GM23248 (cell line): ENCODE results near the gene LEAP2. TPM values are rescaled to one million over a fixed set of nuclear protein-coding genes. Genes with fewer than 3 reads are reported as not detected.

Source experiments
- DNase-seq: peaks from one replicate; pipeline ENCODE4 v3.0.0-alpha.2; 2015
- H2AFZ ChIP-seq: fragments of 200-600 bp; sonication (generic); 2 replicates; pipeline ENCODE4 v1.6.1; 2016; ENCODE audit warnings: antibody characterized with exemption
- H3F3A ChIP-seq: fragments of 200-600 bp; sonication (generic); 2 replicates; pipeline ENCODE4 v1.6.1; 2016; ENCODE audit warnings: mild to moderate bottlenecking, antibody characterized with exemption, mixed run types; ENCODE audit not compliant: insufficient read depth
- H3K27ac ChIP-seq: fragments of 200-600 bp; sonication (generic); 2 replicates; pipeline ENCODE4 v1.5.1; 2016; ENCODE audit warnings: mild to moderate bottlenecking
- H3K27me3 ChIP-seq: fragments of 200-600 bp; sonication (generic); replicated peaks from 2 replicates; pipeline ENCODE4 v1.6.1; 2016; ENCODE audit warnings: mild to moderate bottlenecking; ENCODE audit not compliant: insufficient read depth
- H3K36me3 ChIP-seq: fragments of 200-600 bp; sonication (generic); 2 replicates; pipeline ENCODE4 v1.6.1; 2016; ENCODE audit warnings: low read depth, mild to moderate bottlenecking
- H3K4me1 ChIP-seq: fragments of 200-600 bp; sonication (generic); 2 replicates; pipeline ENCODE4 v1.6.1; 2016; ENCODE audit warnings: mild to moderate bottlenecking; ENCODE audit not compliant: insufficient read depth
- H3K4me2 ChIP-seq: fragments of 200-600 bp; sonication (generic); one replicate; pipeline ENCODE4 v1.6.1; 2016; ENCODE audit warnings: mild to moderate bottlenecking; ENCODE audit not compliant: unreplicated experiment
- H3K4me3 ChIP-seq: fragments of 200-600 bp; sonication (generic); 2 replicates; pipeline ENCODE4 v1.5.1; 2016; ENCODE audit warnings: mild to moderate bottlenecking
- H3K79me2 ChIP-seq: fragments of 200-600 bp; sonication (generic); 2 replicates; pipeline ENCODE4 v1.6.1; 2016; ENCODE audit warnings: mild to moderate bottlenecking; ENCODE audit not compliant: insufficient read depth
- H3K9ac ChIP-seq: fragments of 200-600 bp; sonication (generic); 2 replicates; pipeline ENCODE4 v1.6.1; 2016; ENCODE audit warnings: mild to moderate bottlenecking
- H3K9me2 ChIP-seq: fragments of 200-600 bp; sonication (generic); 2 replicates; pipeline ENCODE4 v1.6.1; 2016; ENCODE audit warnings: mixed run types, mild to moderate bottlenecking, moderate library complexity; ENCODE audit not compliant: insufficient read depth
- H3K9me3 ChIP-seq: fragments of 200-600 bp; sonication (generic); one replicate; pipeline ENCODE4 v1.6.1; 2017; ENCODE audit warnings: low read depth
- H4K20me1 ChIP-seq: fragments of 200-600 bp; sonication (generic); 2 replicates; pipeline ENCODE4 v1.6.0; 2016; ENCODE audit not compliant: insufficient read depth
- EZH2 ChIP-seq: fragments of 200-600 bp; sonication (generic); IDR thresholded peaks from 2 replicates; pipeline ENCODE4 v1.6.1; 2018; ENCODE audit warnings: antibody characterized with exemption, mild to moderate bottlenecking; ENCODE audit not compliant: insufficient read depth, poor library complexity, severe bottlenecking
- EZH2phosphoT487 ChIP-seq: fragments of 200-600 bp; sonication (generic); IDR thresholded peaks from 2 replicates; pipeline ENCODE4 v1.6.1; 2018; ENCODE audit warnings: antibody characterized with exemption, moderate library complexity, mild to moderate bottlenecking, low read depth; ENCODE audit not compliant: insufficient read depth
- WGBS, 2 experiments: methylation state at CpG; one replicate each; pipeline ENCODE4 v1.1.6; 2015 to 2017; ENCODE audit warnings: low lambda C conversion rate in 2 of 2, low coverage in 1 of 2; ENCODE audit errors: missing lambda C conversion rate in 2 of 2; 5-methylcytosine and 5-hydroxymethylcytosine counted together
- in situ Hi-C: fragments of 300-500 bp; cut with MboI; formaldehyde crosslinking; loops from 2 replicates; pipeline ENCODE4 v1.15.0; 2020
- polyA plus RNA-seq: library from polyadenylated mRNA; unstranded; fragments of >200 nt; fragmentation: Nextera tagmentation; extraction: Ambion mirVana; gene quantifications from 2 replicates; pipeline ENCODE4 v1.2.1, GENCODE V29; 2016
- total RNA-seq: library from RNA; depleted of rRNA; stranded (reverse); fragments of >200 nt; shearing (Covaris generic); gene quantifications from 2 replicates; pipeline ENCODE4 v1.2.3, GENCODE V29; 2014

Gene LEAP2
- total and polyA plus RNA-seq, 2 experiments from 2014 or later: 0.33 TPM; not detected in 1

GRCh38 chr5:132866342-132867045 is 7.0 kb upstream of the LEAP2 start, which contains the start of the genes GDF9 and UQCRQ:
Gene GDF9, minus strand, starts transcription at chr5:132866469. Its CDS starts 1,936 bp downstream, at chr5:132864533.
Gene UQCRQ, plus strand, starts transcription at chr5:132866642. Its CDS starts 240 bp downstream, at chr5:132866882.
- Histone ChIP-seq H3K4me2 (peak within 1 kb of the TSS; percentile 86), H3K9me3 (no peaks in the 10 kb centered on the region), H3K4me3 (peak within 1 kb of the TSS; percentile 96), H4K20me1 (no peaks in the 10 kb centered on the region), H3K36me3 (peaks cover 7% of the 10 kb centered on the region; the same call in 1 of the 2 replicates), H3K27ac (peak within 1 kb of the TSS; percentile 93), H3K4me1 (peaks cover 15% of the 10 kb centered on the region), H3K9ac (peak within 1 kb of the TSS; percentile 97), H3F3A (peaks cover 40% of the 10 kb centered on the region), H3K79me2 (peaks cover 29% of the 10 kb centered on the region), H3K9me2 (no peaks in the 10 kb centered on the region), H3K27me3 (no peaks in the 10 kb centered on the region), H2AFZ (peak within 1 kb of the TSS; percentile 95)
- peak; percentile 100 for DNase-seq
- no peak for TF ChIP-seq EZH2phosphoT487
- TF ChIP-seq EZH2: no peak
- in situ Hi-C loops: no loop called here
- 1% methylated on average over 53 to 55 of the region's 55 CpGs for WGBS, 2 experiments

GRCh38 chr5:132867046-132867451 is 6.4 kb upstream of the LEAP2 start:
- no peaks in the 10 kb centered on the region for H4K20me1 ChIP-seq

GRCh38 chr5:132868754-132869153 is 4.7 kb upstream of the LEAP2 start:
- in situ Hi-C loops: no loop called here
- TF ChIP-seq EZH2phosphoT487 (no peak), EZH2 (no peak)
- H3K36me3 ChIP-seq: peaks cover 12% of the 10 kb centered on the region; the same call in 1 of the 2 replicates
- no peaks in the 10 kb centered on the region for H3K9me2 ChIP-seq
- H3K27ac ChIP-seq: no peak overlapping the region
- 98 to 100% methylated on average over 4 of the region's 4 CpGs for WGBS, 2 experiments
- H3K4me2 ChIP-seq: no peak overlapping the region
- DNase-seq: no peak
- peaks cover 15% of the 10 kb centered on the region for H3K4me1 ChIP-seq
- H2AFZ ChIP-seq: no peak overlapping the region
- H3K4me3 ChIP-seq: no peak overlapping the region
- peaks cover 29% of the 10 kb centered on the region for H3K79me2 ChIP-seq
- H3K27me3 ChIP-seq: no peaks in the 10 kb centered on the region
- peaks cover 62% of the 10 kb centered on the region for H3F3A ChIP-seq
- no peaks in the 10 kb centered on the region for H4K20me1 ChIP-seq
- H3K9me3 ChIP-seq: no peaks in the 10 kb centered on the region
- peak overlapping the region; percentile 97; the same call in 1 of the 2 replicates for H3K9ac ChIP-seq

More at GRCh38 chr5:132867046-132867451, 6.4 kb upstream of the LEAP2 start:
- peak overlapping the region; percentile 95 for H2AFZ ChIP-seq
- H3K79me2 ChIP-seq: peaks cover 29% of the 10 kb centered on the region
- peak overlapping the region; percentile 96 for H3K4me3 ChIP-seq
- WGBS, 2 experiments: 1 to 3% methylated on average over 13 of the region's 13 CpGs
- H3K27ac ChIP-seq: peak overlapping the region; percentile 93
- no peaks in the 10 kb centered on the region for H3K9me2 ChIP-seq
- H3K4me1 ChIP-seq: peaks cover 15% of the 10 kb centered on the region
- H3F3A ChIP-seq: peaks cover 45% of the 10 kb centered on the region
- peak overlapping the region; percentile 86 for H3K4me2 ChIP-seq
- peak overlapping the region; percentile 97 for H3K9ac ChIP-seq
- DNase-seq: no peak
- H3K9me3 ChIP-seq: no peaks in the 10 kb centered on the region
- in situ Hi-C loops: no loop called here
- peaks cover 7% of the 10 kb centered on the region; the same call in 1 of the 2 replicates for H3K36me3 ChIP-seq
- no peaks in the 10 kb centered on the region for H3K27me3 ChIP-seq
- no peak for TF ChIP-seq EZH2phosphoT487
- TF ChIP-seq EZH2: no peak

- no peak for TF ChIP-seq EZH2phosphoT487
- no peak for TF ChIP-seq EZH2
- no peaks in the 10 kb centered on the region for H3K9me2 ChIP-seq
- H3F3A ChIP-seq: peaks cover 71% of the 10 kb centered on the region
- no peak for DNase-seq
- in situ Hi-C loops: no loop called here
- no peaks in the 10 kb centered on the region for H3K9me3 ChIP-seq
- peaks cover 17% of the 10 kb centered on the region; the same call in 1 of the 2 replicates for H3K36me3 ChIP-seq
- 51 to 59% methylated on average over 2 of the region's 2 CpGs for WGBS, 2 experiments
- H3K4me3 ChIP-seq: no peak overlapping the region
- H3K27me3 ChIP-seq: no peaks in the 10 kb centered on the region
- H3K4me1 ChIP-seq: peaks cover 13% of the 10 kb centered on the region
- H3K9ac ChIP-seq: no peak overlapping the region
- no peak overlapping the region for H3K27ac ChIP-seq
- H3K4me2 ChIP-seq: no peak overlapping the region
- H4K20me1 ChIP-seq: no peaks in the 10 kb centered on the region
- no peak overlapping the region for H2AFZ ChIP-seq
- H3K79me2 ChIP-seq: peaks cover 34% of the 10 kb centered on the region
These were observed 2.7 kb upstream of the LEAP2 start for GRCh38 chr5:132870801-132871200.
